PFSK-1 (cell line): ENCODE data around the gene FKBP8.
A peak's percentile ranks its signal among the peaks of the same experiment; 100 is the strongest.

Experiments used
- FOXP2 ChIP-seq: optimal IDR thresholded peaks from 2 replicates; pipeline ENCODE3; 2011; ENCODE audit warnings: borderline replicate concordance, control low read depth, inconsistent platforms; ENCODE audit not compliant: insufficient read depth; ENCODE audit errors: extremely low read length, extremely low read depth
- POLR2AphosphoS5 ChIP-seq: IDR thresholded peaks from 2 replicates; pipeline ENCODE4 v1.6.1; 2012; ENCODE audit warnings: low read depth, mild to moderate bottlenecking, control low read depth, low read length, moderate library complexity
- REST ChIP-seq, 2 experiments: IDR thresholded peaks; 2 replicates each; pipeline versions ENCODE4 v1.6.1 to v1.8.0; 2011 to 2012; ENCODE audit warnings: low read depth in 2 of 2, low read length in 2 of 2, control low read depth in 1 of 2, inconsistent platforms in 1 of 2, mild to moderate bottlenecking in 1 of 2, moderate library complexity in 1 of 2; ENCODE audit not compliant: insufficient read depth in 1 of 2
- SIN3A ChIP-seq: IDR thresholded peaks from 2 replicates; pipeline ENCODE4 v1.6.1; 2012; ENCODE audit warnings: mild to moderate bottlenecking, low read length, moderate library complexity, borderline replicate concordance; ENCODE audit not compliant: insufficient read depth
- TAF1 ChIP-seq: IDR thresholded peaks from 2 replicates; pipeline ENCODE4 v1.6.1; 2012; ENCODE audit warnings: low read length, control low read depth, borderline replicate concordance; ENCODE audit not compliant: insufficient read depth

Gene FKBP8

GRCh38 chr19:18529782-18530181, 13.6 kb downstream of the FKBP8 start:
- TF ChIP-seq POLR2AphosphoS5 (no peak), TAF1 (no peak), FOXP2 (no peak), REST (IDR thresholded peaks at IDR 0.05; ENCODE audit: insufficient read depth in 1 of 2, low read depth in 2 of 2, low read length in 2 of 2) (no peak), SIN3A (no peak)

GRCh38 chr19:18526316-18526715, 17.1 kb downstream of the FKBP8 start:
- no peak for TF ChIP-seq SIN3A
- TF ChIP-seq FOXP2 = no peak
- no peak for TF ChIP-seq TAF1
- TF ChIP-seq POLR2AphosphoS5 = no peak
- TF ChIP-seq REST (IDR thresholded peaks at IDR 0.05; ENCODE audit: insufficient read depth in 1 of 2, low read depth in 2 of 2, low read length in 2 of 2) = no peak

- TF ChIP-seq POLR2AphosphoS5 (no peak), TAF1 (no peak), FOXP2 (no peak), REST (IDR thresholded peaks at IDR 0.05; ENCODE audit: insufficient read depth in 1 of 2, low read depth in 2 of 2, low read length in 2 of 2) (no peak), SIN3A (no peak)
Observed at GRCh38 chr19:18523841-18524240, 19.5 kb downstream of the FKBP8 start.

- peak; percentile 67 for TF ChIP-seq FOXP2
- peak; percentile 57; the same call in 1 of the 2 replicates for TF ChIP-seq POLR2AphosphoS5
- 0 out of 2 replicates have a peak, but pooled peaks have one; percentile 48 for TF ChIP-seq SIN3A
- no peak for TF ChIP-seq REST (IDR thresholded peaks at IDR 0.05; ENCODE audit: insufficient read depth in 1 of 2, low read depth in 2 of 2, low read length in 2 of 2)
- no peak for TF ChIP-seq TAF1
Observed at GRCh38 chr19:18522124-18522861, 21.1 kb downstream of the FKBP8 start.
